PFSK-1 (cell line): ENCODE results near the gene CD9.

ENCODE experiments used
- POLR2AphosphoS5 ChIP-seq: IDR thresholded peaks from 2 replicates; pipeline ENCODE4 v1.6.1; 2012; ENCODE audit warnings: low read depth, mild to moderate bottlenecking, control low read depth, low read length, moderate library complexity
- REST ChIP-seq, 2 experiments: IDR thresholded peaks; 2 replicates each; pipeline versions ENCODE4 v1.6.1 to v1.8.0; 2011 to 2012; ENCODE audit warnings: low read depth in 2 of 2, low read length in 2 of 2, control low read depth in 1 of 2, inconsistent platforms in 1 of 2, mild to moderate bottlenecking in 1 of 2, moderate library complexity in 1 of 2; ENCODE audit not compliant: insufficient read depth in 1 of 2
- SIN3A ChIP-seq: IDR thresholded peaks from 2 replicates; pipeline ENCODE4 v1.6.1; 2012; ENCODE audit warnings: mild to moderate bottlenecking, low read length, moderate library complexity, borderline replicate concordance; ENCODE audit not compliant: insufficient read depth

- TF ChIP-seq POLR2AphosphoS5 (no peak), REST (IDR thresholded peaks at IDR 0.05; ENCODE audit: insufficient read depth in 1 of 2, low read depth in 2 of 2, low read length in 2 of 2) (no peak), SIN3A (no peak)
Measured at GRCh38 chr12:6285063-6285477, 84.9 kb downstream of the CD9 start.
